HepG2 (cell line): Measurements from ENCODE around the gene SEZ6. TPM values are rescaled to one million over a fixed set of nuclear protein-coding genes. Genes with fewer than 3 reads are reported as not detected.

Experiments used
- GMEB1 ChIP-seq: sonication (generic); formaldehyde crosslinking; IDR thresholded peaks from 2 replicates; pipeline ENCODE4 v1.5.1; 2020; ENCODE audit warnings: missing genetic modification reagents, mild to moderate bottlenecking, borderline replicate concordance
- ISL2 ChIP-seq: sonication (generic); formaldehyde crosslinking; IDR thresholded peaks from 2 replicates; pipeline ENCODE4 v1.5.0; 2020; ENCODE audit warnings: missing genetic modification reagents
- SNAPC4 ChIP-seq: sonication (generic); formaldehyde crosslinking; IDR thresholded peaks from 2 replicates; pipeline ENCODE4 v1.4.0; 2020; ENCODE audit warnings: mild to moderate bottlenecking, missing genetic modification reagents
- ZFP37 ChIP-seq: sonication (generic); formaldehyde crosslinking; IDR thresholded peaks from 2 replicates; pipeline ENCODE4 v1.4.0; 2020; ENCODE audit warnings: missing genetic modification reagents, borderline replicate concordance
- ZMAT5 ChIP-seq: sonication (generic); formaldehyde crosslinking; IDR thresholded peaks from 2 replicates; pipeline ENCODE4 v1.5.0; 2020; ENCODE audit warnings: mild to moderate bottlenecking, low read depth, missing genetic modification reagents, borderline replicate concordance
- ZNF280D ChIP-seq: sonication (generic); formaldehyde crosslinking; IDR thresholded peaks from 2 replicates; pipeline ENCODE4 v1.5.1; 2020; ENCODE audit warnings: mild to moderate bottlenecking, missing genetic modification reagents
- ZNF335 ChIP-seq: sonication (generic); formaldehyde crosslinking; IDR thresholded peaks from 2 replicates; pipeline ENCODE4 v1.4.0; 2020; ENCODE audit warnings: missing genetic modification reagents
- ZNF557 ChIP-seq: sonication (generic); formaldehyde crosslinking; IDR thresholded peaks from 2 replicates; pipeline ENCODE4 v1.4.0; 2020; ENCODE audit warnings: missing genetic modification reagents
- ZNF639 ChIP-seq: conservative IDR thresholded peaks from 2 replicates; pipeline ENCODE4 v1.6.1; 2018; ENCODE audit warnings: missing genetic modification reagents
- ZNF687 ChIP-seq: sonication (generic); formaldehyde crosslinking; IDR thresholded peaks from 2 replicates; pipeline ENCODE4 v1.5.1; 2020; ENCODE audit warnings: mild to moderate bottlenecking, missing genetic modification reagents, moderate library complexity
- polyA plus RNA-seq, 8 experiments: library from polyadenylated mRNA; depleted of rRNA in 3 of 8; stranded (reverse) in 7 of 8; unstranded in 1 of 8; fragments of >200 nt; fragmentation: Illumina TruSeq in 4 of 8; extraction: Trizol in 4 of 8; gene quantifications; 2 replicates each; pipeline versions ENCODE4 v1.2.1 to v1.2.3, GENCODE V29; 2011 to 2016; ENCODE audit warnings: low read depth in 4 of 8, missing spikeins in 1 of 8, mixed read lengths in 1 of 8; ENCODE audit not compliant: insufficient read depth in 1 of 8
- total RNA-seq, 5 experiments: library from RNA; depleted of rRNA; stranded (reverse); fragments of >200 nt; fragmentation: Illumina TruSeq; extraction: Trizol; gene quantifications; 2 replicates each; pipeline ENCODE4 v1.2.3, GENCODE V29; 2016; ENCODE audit warnings: low read depth in 1 of 5

SEZ6 gene
- total and polyA plus RNA-seq, 2 of the 13 experiments (the other 11 are each of a cell fraction or from before 2014, with no cell fraction given) = not detected

- TF ChIP-seq ZNF687 (CRISPR knock-in tag) = no peak
- no peak for TF ChIP-seq GMEB1 (CRISPR knock-in tag)
- no peak for TF ChIP-seq ZNF280D (CRISPR knock-in tag)
- no peak for TF ChIP-seq ZFP37 (CRISPR knock-in tag)
- TF ChIP-seq ISL2 (CRISPR knock-in tag) = no peak
- TF ChIP-seq ZNF639 (CRISPR knock-in tag) = no peak
- TF ChIP-seq SNAPC4 (CRISPR knock-in tag) = no peak
- TF ChIP-seq ZNF335 (CRISPR knock-in tag) = no peak
- no peak for TF ChIP-seq ZMAT5 (CRISPR knock-in tag)
- no peak for TF ChIP-seq ZNF557 (CRISPR knock-in tag)
Measured at GRCh38 chr17:29045734-29046472, 40.1 kb upstream of the SEZ6 start (continued).
